ENCODE results near the gene SRRT.
A peak's percentile ranks its signal among the peaks of the same experiment; 100 is the strongest.
"Not testable (repeated sequence)": the region's sequence is repeated elsewhere in the genome, so short reads cannot be mapped to it uniquely, and the experiment has no call there.

The SRRT gene

GRCh38 chr7:100901921-100902332 is 27.0 kb downstream of the SRRT start:
- Histone ChIP-seq H3K27ac (replicated peaks) (no peak overlapping the region), H3K27me3 (ENCODE audit: insufficient read depth, poor library complexity, severe bottlenecking) (peaks cover 5% of the 10 kb centered on the region), H3K4me3 (replicated peaks; ENCODE audit: insufficient read depth, low read length) (no peak overlapping the region)
- TF ChIP-seq CTCF (IDR thresholded peaks at IDR 0.05; ENCODE audit: insufficient read depth, low read length) (no peak), GABPA (IDR thresholded peaks at IDR 0.05; ENCODE audit: low read depth) (no peak), SPI1 (IDR thresholded peaks at IDR 0.05; ENCODE audit: borderline replicate concordance, low read depth) (no peak), POLR2AphosphoS5 (IDR thresholded peaks at IDR 0.05; ENCODE audit: low read depth) (no peak), REST (IDR thresholded peaks at IDR 0.05; ENCODE audit: insufficient replicate concordance, low read depth) (no peak)
- no peak for DNase-seq (ENCODE audit: low read depth in 1 of 2, low spot score in 1 of 2)

- no peak for TF ChIP-seq SPI1 (IDR thresholded peaks at IDR 0.05; ENCODE audit: borderline replicate concordance, low read depth)
- no peak for TF ChIP-seq CTCF (IDR thresholded peaks at IDR 0.05; ENCODE audit: insufficient read depth, low read length)
- no peak for TF ChIP-seq POLR2AphosphoS5 (IDR thresholded peaks at IDR 0.05; ENCODE audit: low read depth)
- TF ChIP-seq REST (IDR thresholded peaks at IDR 0.05; ENCODE audit: insufficient replicate concordance, low read depth) = no peak
- TF ChIP-seq GABPA (IDR thresholded peaks at IDR 0.05; ENCODE audit: low read depth) = no peak
- H3K27me3 ChIP-seq (ENCODE audit: insufficient read depth, poor library complexity, severe bottlenecking) = peaks cover under 1% of the 10 kb centered on the region
- H3K27ac ChIP-seq (replicated peaks) = no peak overlapping the region
- no peak overlapping the region for H3K4me3 ChIP-seq (replicated peaks; ENCODE audit: insufficient read depth, low read length)
- no peak for DNase-seq (ENCODE audit: low read depth in 1 of 2, low spot score in 1 of 2)
These were observed 27.7 kb downstream of the SRRT start for GRCh38 chr7:100902638-100903037.

- DNase-seq (ENCODE audit: low read depth in 1 of 2, low spot score in 1 of 2) = no peak
- no peak overlapping the region for H3K27ac ChIP-seq (replicated peaks)
- H3K4me3 ChIP-seq (replicated peaks; ENCODE audit: insufficient read depth, low read length) = no peak overlapping the region
- TF ChIP-seq GABPA (IDR thresholded peaks at IDR 0.05; ENCODE audit: low read depth) (no peak), REST (IDR thresholded peaks at IDR 0.05; ENCODE audit: insufficient replicate concordance, low read depth) (no peak), POLR2AphosphoS5 (IDR thresholded peaks at IDR 0.05; ENCODE audit: low read depth) (no peak), CTCF (IDR thresholded peaks at IDR 0.05; ENCODE audit: insufficient read depth, low read length) (no peak), SPI1 (IDR thresholded peaks at IDR 0.05; ENCODE audit: borderline replicate concordance, low read depth) (no peak)
- no peaks in the 10 kb centered on the region for H3K27me3 ChIP-seq (ENCODE audit: insufficient read depth, poor library complexity, severe bottlenecking)
These were observed 33.6 kb downstream of the SRRT start for GRCh38 chr7:100908512-100908911.

- H3K27ac ChIP-seq (replicated peaks) = peak overlapping the region; percentile 9; the same call in 1 of the 2 replicates
- H3K4me3 ChIP-seq (replicated peaks; ENCODE audit: insufficient read depth, low read length); H3K27me3 ChIP-seq (ENCODE audit: insufficient read depth, poor library complexity, severe bottlenecking): not testable (repeated sequence)
- peak in 1 of 2 experiments; percentile 60 for DNase-seq (ENCODE audit: low read depth in 1 of 2, low spot score in 1 of 2)
These were observed 35.5 kb downstream of the SRRT start for GRCh38 chr7:100910443-100910842.
